GM19438 (cell line): Measurements from ENCODE around the gene EVX2.

Experiments
- ATAC-seq: cut with Tn5 transposase; IDR thresholded peaks from one replicate; pipeline ENCODE4 v1.9.1; 2021; ENCODE audit warnings: low read depth; ENCODE audit not compliant: unreplicated experiment

Gene EVX2

DNA sequence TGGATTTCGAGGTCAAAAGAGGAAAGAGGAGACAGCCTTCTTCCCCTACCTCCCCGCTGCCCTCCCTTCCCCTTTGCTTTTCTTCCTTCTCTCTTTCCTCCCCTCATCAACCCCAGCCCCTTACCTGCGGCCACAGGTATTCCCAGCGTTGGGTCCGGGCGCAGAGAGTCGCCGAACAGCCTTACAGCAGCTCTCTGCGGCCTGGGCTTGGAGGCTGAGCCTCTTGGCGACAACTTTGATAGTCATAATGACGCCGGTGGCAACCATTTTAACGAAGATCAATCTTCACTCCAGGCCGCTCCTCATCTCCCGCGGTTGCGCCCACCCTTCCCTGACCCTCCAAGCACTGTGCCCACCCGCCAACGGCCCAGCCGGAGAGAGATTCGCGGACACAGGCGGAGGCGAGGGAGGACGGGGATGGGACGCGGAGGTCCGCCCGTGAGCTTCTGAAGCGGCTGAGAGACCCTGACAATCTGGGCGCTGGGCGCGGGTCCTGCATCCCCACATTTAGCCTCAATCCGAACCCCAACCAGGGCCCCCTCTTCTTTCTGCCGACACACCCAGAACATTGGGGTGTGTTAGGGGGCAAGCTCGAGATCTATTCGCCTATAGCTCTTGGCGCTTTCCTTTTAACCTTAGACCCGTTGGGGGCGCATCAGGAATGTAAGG is 1.5 kb upstream of the EVX2 start:
- ATAC-seq = no peak

GRCh38 chr2:176084611-176085119 is 903 bp upstream of the EVX2 start:
- no peak for ATAC-seq

DNA sequence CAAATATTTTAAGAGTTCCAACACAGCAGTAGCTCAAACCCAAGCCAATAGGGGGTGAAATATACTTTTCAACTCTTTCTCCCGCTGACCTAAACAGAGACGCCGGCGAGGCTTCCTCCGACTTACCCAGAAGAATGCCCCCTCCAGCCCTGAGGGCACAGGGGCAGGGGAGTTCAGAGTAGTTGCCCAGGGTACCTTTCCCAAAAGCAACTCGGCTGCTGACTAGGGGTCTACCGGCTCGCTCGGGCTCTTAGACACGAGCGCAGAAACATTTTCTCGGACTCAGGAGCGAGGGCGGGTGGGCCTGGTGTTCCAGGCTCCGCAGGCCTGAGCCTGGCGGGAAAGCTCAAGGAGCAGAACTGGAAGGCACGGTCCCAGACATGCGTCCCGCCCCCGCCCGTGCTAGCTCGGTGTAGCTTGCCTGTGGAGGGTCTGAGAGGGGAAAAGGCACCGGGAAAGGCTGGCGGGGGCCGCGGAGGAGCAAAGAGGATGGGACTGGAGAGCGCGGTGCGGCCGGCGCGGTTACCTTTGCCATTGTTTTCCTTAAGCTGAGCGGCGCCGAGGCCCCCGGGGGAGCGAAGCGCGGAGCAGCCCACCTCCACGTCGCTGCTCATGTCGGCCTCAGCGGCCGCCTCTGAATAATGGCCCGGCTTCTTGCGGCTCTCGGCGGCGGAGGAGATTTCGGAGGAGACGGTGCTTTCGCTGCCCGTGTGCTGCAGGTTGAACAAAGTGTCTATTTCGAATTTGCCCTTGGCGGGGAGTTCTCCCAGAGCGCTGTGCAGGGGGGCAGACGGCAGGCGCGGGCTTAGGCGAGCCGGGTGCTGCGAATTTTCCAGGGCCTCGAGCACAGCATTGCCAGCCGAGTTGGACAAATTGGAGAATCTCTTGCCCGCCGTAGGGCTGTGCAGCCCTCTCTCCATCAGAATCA is 674 bp downstream of the EVX2 start:
- no peak for ATAC-seq

- no peak for ATAC-seq
Observed at GRCh38 chr2:176082525-176082823, 1.3 kb downstream of the EVX2 start.

GRCh38 chr2:176081837-176082524 is 1.8 kb downstream of the EVX2 start:
- ATAC-seq = no peak

DNA sequence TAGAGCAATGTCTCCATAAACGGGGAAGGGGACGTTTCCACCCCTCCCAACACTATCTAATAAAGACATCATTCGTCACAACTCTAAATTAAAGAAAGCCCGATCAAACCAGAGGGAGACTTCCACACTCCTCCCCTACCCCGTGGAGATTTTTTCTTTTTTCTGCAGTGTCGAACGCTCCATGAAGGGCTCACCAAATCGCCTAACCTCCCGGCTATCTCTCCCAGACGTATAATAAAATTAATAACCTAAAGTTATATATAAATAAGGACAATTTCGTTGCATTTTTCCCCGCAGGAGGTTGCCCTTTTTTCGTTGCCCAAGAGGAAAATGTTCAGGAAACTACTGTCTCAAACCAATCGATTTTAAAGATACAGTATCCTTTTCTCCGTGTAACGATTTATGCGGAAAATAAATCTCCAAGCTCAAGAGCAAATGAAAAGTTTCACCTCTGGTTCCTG is 2.4 kb downstream of the EVX2 start:
- no peak for ATAC-seq

GRCh38 chr2:176080540-176081375 is 3.0 kb downstream of the EVX2 start:
- no peak for ATAC-seq

- ATAC-seq = no peak
Observed at GRCh38 chr2:176079831-176080539, 3.8 kb downstream of the EVX2 start.

DNA sequence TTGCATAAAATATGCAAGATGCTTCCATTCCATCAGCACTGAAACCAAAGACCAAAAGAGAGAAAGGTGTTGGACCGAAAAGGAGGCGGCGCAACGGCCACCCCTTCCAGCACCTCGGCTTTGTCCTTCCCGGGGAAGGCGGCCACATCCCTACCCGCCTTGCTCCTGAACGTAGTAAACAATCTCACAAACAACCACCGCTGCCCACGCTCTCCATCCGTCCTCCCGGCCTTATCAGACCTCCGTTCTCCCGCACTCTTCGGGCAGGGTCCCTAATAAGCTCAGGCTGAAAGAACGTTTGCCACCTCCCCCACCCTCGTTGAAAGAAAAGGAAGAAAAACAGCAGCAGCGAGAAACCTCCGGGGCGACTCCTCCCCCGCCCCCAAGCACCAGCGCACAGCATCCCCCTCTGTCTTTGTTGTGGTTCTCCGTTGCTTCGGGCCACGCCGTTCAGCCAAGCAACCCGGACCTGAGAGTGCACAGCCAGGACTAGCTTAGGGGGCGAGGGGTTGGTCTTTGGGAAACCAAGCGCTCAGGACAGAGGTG is 4.4 kb downstream of the EVX2 start:
- ATAC-seq = no peak

GRCh38 chr2:176078541-176079284 is 5.0 kb downstream of the EVX2 start:
- no peak for ATAC-seq

GRCh38 chr2:176076796-176077195 is 7.0 kb downstream of the EVX2 start:
- ATAC-seq = no peak

DNA sequence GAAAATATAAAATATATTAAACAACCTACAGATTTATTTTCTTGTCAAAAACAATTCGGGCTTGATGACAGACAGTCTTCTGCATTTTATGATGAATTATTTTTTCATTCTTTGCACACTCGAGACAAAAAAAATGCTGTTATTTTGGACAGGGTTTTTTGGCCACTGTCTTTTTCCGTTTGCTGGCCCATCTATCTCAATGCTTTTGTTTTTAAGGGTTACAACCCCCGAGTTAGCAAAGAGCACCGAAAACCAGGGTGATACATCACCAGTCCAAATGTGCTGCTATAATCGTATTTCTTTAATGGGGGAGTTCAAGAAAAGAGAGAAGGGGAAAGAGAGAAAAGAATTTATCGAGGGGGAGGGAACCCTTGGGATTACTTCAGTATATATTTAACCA is 7.7 kb downstream of the EVX2 start:
- no peak for ATAC-seq

GRCh38 chr2:176075481-176075880 is 8.3 kb downstream of the EVX2 start:
- ATAC-seq = no peak

GRCh38 chr2:176074919-176075425 is 8.8 kb downstream of the EVX2 start:
- no peak for ATAC-seq

DNA sequence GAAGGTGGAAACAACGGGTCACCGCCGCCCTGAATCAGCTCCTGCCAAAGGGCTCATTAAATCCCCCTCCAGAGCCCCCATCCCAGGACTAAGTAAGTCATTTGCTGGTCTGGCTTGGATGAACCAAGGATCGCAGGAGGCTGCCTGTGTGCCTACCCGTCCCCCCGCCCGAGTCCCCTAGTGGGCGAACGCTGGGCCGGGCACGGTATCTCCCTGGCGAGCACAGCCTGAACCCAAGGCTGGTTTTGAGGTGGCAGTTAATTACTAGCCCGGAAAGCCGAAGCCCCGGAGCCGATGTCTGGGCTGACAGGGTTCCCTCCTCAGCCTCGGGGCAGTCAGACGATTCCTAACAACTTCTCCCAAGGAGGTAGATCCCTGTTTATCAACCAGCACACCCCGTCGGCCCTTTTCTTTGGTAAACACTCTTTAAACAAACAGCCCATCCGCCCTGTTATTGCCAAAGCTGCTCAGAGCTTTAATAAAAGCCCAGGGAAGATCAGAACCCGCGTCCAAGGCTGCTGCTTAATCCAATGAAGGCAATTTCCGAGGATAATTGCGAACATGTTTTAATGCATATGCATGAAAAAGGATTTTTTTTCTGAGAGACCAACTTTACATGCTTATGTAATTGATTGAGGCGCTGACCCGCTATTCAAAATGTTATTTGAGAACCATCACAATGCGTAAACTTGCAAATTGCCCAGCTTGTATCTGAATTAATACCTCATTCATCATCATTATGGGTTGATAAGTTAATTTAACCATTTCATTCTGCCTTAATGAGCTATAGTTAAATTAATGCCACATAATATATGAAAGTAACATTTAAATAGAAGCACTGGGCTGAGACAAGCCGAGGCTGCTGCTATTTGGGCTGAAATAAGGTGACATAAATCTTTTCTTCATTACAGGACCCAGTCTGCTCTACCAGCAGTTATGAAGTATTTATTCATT is 10.5 kb downstream of the EVX2 start:
- no peak for ATAC-seq

DNA sequence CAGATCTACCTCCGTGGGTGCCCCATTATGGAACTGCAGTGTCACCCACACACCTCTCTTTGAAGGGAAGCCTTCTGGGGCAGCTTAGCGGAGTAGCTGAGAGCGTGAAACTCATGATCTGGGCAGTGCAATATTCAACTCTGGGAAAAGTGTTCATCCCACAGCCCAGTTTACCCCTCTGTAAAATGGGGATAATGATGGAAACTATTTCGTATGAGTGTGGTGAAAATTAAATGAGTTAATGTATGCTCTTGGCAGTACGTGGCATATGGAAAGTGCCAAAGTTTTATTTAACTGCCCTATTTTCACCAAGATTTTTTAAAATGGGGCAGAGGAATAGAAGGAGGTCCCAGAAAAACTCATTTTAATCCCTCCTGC is 11.5 kb downstream of the EVX2 start:
- ATAC-seq = no peak
